Activated CD8-positive, alpha-beta memory T cell treated with anti-CD3 and anti-CD28 coated beads for 48 hours (primary cell): ENCODE measurements around the gene GPAM.

Source experiments
- DNase-seq, 3 experiments: peaks; one replicate each; pipeline ENCODE4 v3.0.0-alpha.2; 2020; ENCODE audit warnings: low read depth in 2 of 3, low spot score in 2 of 3

Gene GPAM

DNA sequence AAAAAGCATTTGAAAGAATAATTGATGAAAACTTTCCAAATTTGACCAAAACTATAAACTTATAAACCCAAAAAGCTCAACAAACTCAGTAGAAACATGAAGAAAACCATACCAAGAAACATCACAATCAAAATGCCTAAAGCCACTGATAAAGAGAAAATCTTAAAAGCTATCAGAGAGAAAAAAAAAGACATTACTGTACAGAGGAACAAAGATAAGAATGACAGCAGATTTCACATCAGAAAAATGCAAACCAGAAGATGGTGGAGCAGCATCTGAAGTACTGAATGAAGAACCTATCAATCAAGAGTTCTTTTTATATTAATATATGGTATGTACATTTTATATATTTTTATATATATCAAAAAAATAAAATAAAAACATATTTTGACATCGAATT, 2.4 kb upstream of the GPAM start:
- DNase-seq = no peak

DNA sequence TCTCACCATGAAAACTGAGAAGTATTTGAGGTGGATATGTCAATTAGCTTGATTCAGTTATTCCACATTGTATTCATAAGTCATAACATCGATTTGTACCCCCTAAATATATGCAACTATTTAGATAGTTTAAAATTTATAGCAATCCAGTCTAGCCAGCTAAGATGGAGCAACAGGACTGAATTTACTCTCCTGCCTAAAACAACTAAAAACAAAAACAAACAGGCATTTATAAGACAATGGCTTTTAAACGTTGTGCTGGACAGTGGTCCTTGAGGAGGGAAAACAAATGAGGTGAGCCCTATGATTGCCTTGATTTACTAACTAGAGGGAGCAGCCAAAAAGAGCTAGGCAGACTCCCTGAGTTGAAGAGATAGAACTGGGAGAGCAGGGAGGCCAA, 814 bp upstream of the GPAM start:
- no peak for DNase-seq

DNA sequence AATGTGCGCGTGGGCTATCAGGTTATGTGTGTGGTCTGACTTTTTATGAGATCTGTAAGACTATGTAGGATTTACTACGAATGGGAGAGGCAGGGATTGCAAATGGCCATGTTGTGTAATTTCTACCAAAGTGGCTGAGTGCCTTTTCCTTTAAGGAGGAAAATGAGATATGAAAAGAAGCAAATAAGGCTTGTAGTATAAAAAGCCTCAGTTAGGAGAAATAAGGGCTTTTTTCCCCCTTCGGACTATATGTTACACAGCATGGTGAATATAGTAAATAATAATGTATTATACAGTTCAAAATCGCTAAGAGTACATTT, 447 bp upstream of the GPAM start:
- no peak for DNase-seq

DNA sequence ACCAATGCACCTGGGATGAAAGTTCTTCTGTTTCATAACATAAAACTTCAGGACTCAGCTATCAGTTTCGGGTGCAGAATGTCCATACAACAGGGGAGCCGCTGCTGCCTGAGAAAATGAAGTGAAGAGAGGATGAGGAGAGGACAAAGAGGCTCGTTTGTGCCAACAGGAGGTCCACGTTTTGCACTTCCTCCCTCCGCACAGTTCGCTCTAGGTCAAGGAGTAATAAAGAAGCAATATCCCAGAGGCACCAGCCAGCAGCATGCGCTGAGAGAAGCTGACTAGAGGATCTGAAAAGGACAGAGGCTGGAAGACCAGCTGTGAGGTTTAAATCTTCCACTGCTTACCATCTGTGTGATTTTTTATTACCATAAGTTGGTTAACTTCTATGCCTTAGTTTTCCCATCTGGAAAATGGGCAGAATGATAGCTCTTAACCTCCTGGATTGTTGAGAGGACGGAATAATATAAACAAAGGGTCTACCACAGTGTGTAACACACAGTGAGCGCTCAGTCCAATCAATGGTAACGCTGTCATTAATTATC, 709 bp downstream of the GPAM start:
- no peak for DNase-seq

DNA sequence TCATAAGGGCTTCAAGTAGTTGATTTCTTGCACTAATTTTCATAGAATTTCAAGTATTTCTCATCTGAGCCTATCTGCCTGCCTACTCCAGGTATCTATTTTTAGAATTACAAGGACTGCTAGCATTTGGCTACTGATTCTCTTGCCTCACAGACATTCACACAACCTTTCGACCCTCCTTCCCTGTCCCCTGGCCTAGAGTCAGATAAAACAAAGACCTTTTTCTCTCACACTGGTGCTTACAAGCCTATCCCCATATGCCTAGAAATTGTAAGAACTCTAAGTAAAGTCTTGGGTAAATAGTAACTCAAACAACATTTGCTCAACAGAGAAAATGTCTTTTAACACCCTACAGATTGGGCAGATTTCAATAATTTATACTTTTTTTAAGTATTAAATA, 6.3 kb downstream of the GPAM start:
- no peak for DNase-seq

DNA sequence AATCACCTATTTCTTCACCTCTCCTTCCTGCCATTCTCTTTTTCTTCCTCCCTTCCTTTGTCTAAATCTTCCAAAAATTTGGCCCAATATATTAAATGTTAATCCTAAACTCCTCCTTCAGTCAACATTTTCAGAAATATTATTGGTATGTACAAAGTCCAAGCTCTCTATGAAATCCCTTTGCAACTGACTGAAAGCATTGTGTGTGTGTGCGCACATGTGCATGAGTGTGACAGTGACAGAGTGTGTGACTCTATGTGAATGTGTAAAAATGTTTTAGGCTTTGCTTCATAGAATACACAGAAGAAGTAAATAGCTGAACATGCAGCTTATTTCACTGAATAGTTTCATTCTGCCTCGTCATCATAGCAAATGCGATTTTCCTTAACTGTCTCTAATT, 7.0 kb downstream of the GPAM start:
- no peak for DNase-seq

DNA sequence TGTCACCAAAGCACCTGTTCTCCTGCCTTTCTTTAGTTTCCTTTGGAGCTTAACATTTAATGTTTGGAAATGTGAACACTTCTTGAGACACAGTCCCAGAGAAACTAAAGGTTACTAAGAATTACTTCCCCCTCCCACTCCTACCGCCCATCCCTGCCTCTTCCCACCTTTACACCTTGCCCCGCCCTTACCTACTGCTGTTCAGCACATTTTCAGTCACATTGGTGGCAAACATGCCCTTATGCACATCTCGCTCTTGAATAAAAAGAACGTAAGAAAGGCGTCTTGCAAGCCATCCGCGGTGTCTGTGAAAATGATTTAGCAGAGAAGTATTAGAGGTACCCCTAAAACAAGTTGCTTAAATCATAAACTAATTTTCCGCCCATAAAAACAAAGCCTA, 8.2 kb downstream of the GPAM start:
- no peak for DNase-seq

DNA sequence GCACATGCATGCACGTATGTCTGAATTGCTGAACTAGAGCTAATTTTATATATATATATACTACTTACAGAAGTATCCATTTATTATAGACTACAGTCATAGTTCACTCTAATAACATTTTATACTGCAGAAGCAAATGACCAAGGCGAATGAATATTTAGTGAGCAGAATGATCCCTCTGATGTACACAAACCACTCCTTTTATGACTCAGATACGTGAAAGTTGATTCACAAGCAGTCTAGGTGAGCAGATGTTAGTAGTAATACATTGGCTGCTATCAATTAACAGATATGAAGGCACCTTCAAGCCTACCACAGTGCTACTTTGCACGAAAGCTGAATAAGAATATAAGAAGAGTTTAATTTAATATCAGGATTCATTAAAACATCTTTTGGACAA, 10.4 kb downstream of the GPAM start:
- DNase-seq = no peak

DNA sequence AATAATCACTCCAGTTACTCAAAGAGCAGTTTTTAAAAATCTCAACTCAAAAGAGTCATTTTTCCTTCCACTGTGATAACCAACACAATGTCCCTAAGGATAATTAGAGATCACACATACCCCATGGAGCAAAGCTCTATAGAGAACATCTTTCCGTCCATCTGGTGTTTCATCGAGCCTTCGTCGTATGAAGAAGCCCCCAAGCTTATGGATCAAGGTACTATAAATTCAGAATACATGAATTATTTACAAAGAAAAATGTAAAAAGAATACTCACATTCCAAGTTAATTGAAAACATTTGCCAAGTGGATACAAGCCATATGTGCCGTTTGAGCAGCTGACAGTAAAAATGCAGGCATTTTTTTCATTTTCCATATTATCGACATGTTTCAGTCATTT, 14.8 kb downstream of the GPAM start:
- no peak for DNase-seq

DNA sequence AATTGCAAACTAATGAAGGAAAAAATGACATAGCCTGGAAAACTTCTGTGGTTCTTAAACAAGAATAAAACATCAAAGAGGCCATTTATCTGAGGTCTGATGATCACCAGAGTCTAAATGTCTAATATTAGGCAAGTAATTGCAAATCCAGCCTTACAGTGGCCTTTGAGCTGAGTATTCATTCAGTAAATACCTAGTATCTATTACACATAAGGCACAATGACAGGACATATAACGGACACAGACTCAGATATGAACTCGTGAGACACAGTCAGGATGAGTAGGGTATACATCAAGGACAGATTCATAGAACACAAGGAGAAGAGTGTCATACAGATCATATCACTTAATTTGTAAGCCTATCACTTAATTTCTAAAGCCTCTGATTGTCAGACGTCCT, 16.8 kb downstream of the GPAM start:
- DNase-seq = no peak

DNA sequence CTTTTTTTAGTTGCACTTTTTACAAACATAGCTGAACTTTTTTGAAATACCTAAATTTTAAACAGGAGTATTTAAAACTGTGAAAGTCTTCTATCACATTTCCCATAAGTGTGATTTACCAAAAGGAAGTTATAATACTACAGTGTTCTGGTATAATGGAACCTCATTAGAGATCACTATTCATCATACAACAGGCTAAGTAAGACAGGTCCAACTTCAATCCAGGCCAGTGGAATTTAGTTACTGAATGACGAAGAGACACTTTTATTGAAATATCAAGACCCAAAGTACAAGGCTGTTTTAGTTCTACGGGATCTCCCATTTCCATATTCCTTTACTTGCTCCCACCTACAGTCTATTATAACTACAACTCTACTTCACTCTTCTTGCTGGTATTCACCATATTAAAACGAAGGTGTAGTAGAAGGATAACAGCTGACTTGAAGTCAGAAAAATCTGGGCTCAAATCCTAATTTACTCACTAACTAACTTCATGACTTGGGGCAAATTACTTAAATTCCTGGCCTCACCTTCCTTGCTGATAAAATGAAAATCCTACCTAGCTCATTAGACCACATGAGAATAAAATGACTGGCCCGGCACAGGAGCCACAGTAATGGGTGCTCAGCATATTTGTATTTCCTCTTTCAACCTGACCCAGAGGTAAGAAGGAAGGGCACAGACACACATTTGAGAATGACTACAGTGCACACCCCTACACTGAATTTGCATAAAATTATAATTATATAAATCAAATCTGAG, 21.6 kb downstream of the GPAM start:
- DNase-seq = no peak

DNA sequence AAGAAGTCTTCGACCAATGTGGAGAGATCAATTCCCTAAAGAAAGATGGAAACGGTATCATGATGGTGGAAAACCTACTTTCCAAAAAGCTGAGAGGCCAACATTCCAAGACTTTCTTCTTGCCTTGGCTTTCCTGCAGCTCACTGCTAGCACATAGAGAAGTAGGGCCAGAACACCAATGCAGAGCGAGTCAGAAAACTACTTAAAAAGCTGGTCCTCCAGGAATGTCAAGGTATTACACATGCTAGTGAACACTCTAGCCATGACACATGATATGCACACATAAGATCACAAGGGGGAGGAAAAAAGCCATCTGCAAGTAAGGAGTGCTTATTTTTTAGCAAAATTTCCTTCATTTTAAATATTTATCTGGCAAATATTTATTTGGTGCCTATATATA, 22.7 kb downstream of the GPAM start:
- no peak for DNase-seq

DNA sequence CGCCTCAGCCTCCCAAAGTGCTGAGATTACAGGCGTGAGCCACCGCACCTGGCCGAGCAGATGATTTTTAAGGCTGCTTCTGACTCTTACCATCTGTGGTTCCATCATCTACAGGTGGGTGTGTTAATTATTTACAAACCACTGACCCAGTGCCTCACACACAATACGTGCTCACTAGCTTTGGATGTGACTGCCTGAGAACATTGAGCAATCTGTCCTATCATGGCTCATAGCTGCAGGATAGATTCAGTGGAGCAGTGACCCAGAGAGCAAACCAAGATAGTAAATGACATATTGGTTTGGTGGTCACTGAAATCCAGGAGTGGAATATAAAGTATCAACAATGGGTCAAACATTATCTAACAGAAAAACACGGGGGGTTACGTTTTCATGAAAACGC, 24.1 kb downstream of the GPAM start:
- no peak for DNase-seq

DNA sequence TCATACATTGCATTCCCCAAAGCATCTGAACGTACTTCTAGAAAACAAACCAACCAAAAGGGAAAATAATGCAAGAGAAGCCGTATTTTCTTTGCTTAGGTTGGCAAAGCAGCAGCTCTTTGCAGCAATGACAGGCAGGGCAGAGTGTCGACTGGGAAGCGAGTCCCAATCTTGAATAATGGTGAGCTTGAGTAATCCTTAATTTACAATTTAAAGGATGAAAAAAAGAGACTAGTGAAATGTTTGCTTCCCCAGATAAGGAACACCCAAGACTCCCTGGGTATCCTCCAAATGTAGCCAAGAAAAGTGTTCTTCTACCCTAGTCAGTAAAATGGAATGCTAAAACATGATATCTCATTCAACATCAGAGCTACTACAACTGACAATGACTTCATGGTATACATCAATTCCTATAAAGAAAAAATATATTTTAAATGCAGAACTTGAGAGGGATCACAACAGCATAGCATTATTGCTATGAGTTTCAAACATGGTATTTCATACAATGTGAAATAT, 32.0 kb downstream of the GPAM start:
- DNase-seq = no peak

DNA sequence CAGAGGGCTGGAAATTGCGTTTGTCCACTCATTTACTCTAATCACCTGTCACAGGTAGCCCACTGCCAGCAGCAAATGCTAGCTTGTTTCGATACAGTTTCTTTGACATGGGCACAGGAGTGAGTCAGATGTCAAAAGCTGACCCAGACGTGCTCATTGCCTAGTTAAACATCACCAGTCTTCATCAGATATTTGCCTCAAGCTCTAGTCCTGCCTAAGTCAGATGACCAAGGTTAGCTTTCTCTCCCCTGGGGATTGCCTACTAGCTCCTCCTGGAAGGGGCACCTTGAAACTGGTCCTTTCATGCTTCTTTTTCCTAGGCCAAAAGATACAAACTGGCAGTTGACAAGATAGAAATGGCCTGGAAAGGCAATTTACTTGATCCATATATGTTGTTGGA, 35.2 kb downstream of the GPAM start:
- no peak for DNase-seq

DNA sequence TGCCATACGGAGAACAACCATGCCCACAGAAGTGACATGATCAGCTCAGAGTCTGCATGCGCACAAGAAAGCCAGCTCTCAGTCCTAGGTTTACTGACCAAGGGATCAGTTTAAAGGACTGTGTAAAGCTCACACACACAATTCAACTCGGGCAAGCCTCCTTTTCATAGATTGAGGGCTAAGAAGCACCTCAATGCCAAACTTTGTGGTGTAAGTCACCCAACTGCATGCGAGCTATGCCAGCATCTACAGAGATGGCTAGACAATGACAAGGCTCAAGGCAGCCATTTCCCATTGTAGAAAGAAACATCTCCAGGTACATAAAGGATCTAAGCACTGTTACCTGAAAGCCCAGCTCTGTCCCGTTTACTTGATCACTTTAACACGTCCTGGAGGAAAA, 36.8 kb downstream of the GPAM start:
- DNase-seq = no peak

DNA sequence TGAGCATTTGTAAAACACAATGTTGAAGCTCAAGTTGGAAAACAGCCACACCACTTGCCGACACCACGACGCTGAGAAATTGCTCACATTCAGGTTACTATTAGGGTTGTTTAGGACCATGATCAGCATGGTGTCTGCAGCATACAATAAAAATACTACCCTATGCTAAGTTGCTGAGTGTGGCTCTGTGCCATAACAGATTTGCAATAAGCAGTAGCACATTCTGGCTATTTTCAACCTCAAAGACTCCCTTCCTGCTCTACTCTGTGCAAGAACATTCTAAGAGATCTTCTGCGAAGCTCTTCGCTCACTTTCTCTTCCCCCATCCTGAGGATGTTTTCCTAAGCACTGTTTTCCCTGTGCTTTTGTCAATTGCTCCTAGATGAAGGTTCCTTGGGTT, 38.3 kb downstream of the GPAM start:
- no peak for DNase-seq

DNA sequence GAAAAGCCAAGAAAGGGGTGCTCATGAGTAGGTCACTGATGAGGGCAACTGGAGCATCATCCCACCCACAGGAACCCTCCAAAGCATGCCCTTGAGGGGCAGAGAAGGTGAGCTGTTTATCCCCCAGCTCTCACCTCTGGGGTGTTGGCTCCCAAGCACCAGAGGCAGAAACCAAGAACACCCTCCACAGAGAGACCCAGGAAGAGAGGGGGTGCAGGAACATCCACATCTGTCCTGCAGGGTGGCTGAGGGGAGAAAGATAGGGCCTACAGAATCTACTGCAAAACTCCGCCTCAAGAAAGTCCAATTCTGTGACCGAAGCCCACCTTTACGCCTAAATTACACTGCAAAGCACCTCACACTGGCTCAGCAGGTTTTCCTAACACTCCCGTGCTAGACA, 40.1 kb downstream of the GPAM start:
- no peak for DNase-seq

DNA sequence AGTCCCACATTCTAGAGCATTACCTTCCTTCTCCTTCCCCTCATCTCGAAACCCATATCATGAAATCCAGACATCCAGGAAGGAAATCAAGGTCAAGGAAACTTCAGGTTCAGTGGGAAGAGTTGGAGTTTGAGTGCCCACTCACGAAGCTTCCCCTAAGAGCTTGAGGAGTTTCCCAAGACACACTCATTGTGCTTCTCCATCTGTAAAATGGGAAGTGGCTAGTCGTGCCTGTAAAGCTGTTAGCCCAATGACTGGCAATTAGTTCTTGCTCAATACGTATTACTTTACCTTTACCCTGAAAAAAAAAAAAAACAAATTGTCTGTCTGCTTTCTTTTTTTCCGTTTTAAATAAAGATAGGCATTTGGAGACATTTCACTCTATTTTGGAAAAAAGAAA, 42.3 kb downstream of the GPAM start:
- no peak for DNase-seq

DNA sequence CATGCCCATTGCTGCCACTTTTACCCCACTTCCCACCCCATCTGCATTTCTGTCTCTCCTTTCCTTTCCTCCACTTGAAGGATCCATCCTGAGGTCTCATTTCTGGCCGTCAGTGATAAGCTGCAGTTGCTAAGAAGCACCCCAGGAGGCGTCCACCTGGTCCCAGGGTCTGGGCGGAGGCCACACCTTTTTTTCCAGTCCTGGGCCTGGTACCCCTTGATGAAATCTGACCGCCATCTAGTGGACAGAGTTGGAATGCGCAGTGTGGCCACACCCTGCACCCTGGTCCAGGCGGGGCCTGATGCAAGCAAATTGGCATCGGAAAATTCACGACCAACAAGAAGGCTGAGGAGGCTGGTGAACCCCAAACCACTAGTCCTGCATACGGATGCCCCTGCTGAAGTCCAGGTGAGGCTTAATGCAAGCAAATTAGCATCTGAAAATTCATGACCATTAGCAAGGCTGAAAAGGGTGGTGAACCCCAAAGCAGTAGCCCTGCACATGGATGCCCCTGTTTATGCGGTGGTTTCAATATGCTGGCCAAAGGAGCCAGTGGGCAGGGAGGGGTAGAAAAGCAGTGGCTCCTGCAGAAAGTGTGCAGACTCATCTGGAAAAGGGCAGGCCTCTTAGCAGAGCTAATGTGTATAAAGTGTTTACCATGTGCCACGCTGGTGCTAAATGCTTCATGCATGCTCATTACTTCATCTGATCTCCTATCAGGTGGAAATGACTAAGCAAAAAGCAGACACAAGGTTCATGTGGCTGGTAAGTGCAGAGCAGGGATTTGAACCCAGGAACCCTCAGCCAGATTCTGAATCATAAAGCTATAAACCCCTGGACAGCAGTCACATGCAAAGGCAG, 43.2 kb downstream of the GPAM start:
- DNase-seq = peak; percentile 43 to 61 (median 48)

DNA sequence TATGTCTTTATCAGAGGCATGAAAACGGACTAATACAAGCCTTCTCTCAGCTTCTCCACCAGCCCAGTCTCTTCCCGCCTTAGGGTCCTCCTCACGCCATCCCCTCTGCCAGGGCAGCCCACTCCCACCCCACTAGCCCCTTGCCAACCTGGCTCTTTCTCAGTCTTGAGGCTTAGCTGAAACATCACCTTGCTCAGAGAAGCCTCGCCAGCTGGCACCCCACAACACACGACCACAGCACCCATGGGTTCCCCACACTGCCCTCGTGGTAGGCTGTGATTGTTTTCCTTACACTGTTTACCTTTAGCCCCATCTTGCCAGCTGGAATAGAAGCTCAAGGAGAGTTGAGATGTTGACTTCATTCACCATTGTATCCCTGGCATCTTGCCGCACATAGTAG, 44.4 kb downstream of the GPAM start:
- DNase-seq = no peak
